GM19099 (cell line): ENCODE results near the gene RNF223.

ENCODE experiments used
- POLR2A ChIP-seq: IDR thresholded peaks from 3 replicates; pipeline ENCODE4 v1.6.1; 2011; ENCODE audit warnings: low read depth; ENCODE audit not compliant: insufficient read length; ENCODE audit errors: extremely low read depth

Gene RNF223

DNA sequence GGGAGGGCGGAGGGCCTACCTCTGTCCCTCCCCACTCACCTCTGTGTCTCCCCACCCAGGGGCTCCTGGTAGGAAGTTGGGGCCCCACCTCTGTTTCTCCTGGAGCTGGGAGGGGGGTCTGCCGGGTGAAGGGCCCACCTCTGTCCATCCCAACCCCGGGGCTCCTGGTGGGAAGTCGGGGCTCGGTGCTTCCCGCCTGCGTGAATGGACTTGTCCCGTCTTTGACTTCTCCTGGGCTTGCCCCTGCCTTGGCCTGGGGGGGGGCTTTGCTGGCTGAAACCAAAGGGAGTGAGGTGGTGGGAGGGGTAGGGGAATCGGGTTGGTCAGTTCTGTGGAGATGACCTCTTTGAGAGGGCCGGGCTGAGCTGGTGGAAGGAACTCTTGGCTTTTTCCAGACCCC, 48.4 kb downstream of the RNF223 start:
- no peak for TF ChIP-seq POLR2A

DNA sequence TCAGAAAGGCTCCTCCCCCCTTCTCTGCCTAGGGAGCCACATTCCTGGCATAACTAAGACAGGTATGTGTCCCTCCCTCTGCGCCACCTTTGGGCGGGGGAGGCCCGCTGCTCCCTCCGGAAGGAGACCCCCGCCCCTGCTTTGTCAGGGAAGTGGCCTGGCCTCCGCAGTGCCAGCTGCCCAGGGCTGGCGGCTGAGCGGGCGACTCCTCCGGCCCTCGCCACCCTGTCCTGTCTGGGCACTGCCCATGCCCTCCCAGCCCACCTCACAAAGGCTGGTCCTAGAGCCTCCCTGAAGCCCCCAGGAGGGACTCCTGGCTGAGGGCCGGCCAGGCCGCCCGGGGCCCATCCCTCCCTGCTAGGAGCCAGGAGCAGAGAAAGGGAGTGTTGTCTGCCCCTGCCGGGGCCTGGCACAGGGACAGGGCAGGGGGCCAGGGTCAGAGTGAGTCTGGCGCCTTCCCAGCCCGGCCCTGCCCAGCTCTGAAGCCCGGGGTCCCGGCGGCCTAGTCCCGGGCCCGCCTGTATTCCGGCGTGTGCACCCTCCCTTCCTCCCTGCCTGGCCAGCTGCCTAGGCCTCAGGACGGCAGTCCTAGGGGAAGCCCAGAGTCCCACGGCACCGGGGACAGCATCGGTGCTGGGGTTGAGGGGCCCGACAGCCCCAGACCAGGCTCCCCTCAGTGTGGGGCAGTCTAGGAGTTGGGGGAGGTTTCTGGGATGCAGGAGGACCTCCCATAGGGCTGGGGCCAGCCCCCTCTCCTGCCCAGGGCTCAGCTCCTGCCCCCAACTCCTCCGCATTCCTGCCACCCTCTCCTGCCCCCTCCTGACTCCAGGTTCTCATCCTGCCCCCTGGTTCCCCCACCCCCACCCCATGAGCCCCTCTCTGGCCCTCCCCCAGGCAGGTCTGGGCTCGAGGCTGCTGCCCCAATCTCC, 49.1 kb downstream of the RNF223 start:
- no peak for TF ChIP-seq POLR2A

DNA sequence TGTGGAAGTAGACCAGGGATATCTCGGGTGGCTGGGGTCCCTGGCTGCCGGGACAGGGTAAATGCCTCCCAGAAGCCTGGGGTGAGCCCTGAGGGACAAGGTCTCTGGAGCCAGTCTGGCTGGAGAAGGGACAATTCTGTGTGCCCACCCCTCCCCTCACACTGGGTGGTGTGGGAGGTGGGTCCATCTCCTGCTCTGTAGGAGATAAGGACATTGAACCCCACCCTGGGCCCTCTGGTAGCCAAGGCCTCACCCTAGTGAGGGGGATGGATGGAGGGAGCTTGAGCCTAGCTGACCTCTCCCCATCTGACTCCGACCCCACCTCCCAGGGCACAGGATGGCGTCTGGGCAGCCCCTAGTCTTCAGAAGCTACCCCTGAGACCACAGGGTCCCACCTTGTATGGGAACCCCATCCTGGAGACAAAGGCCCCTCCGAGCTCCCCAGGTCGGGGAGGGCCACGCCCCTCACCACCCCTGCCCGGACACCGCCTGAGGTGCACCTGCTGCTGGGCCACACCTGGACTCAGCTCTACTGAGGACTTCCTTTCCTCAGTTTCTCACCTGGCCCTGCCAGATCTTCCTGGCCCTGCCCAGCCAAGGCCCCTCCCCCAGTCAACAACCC, 49.8 kb downstream of the RNF223 start:
- no peak for TF ChIP-seq POLR2A

DNA sequence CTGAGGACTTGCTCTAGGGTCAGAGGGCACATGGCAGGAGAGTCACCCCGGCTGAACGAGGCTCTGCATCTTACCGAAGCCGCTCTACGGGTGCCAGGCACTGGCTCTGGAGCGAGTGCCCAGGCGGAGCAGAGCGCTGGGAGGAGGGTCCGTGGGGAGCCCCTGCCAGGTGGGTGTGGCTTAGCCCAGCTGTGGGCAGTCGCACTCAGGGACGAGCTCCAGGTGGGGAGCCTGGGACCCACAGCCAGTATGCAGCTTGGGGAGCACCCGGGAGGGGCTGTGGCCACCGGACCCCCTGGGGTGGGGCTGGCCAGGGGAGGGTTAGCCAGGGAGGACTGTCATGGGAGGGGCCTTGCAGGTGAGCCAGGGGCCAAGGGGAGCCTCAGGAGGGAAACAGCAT, 50.4 kb downstream of the RNF223 start:
- TF ChIP-seq POLR2A = no peak

DNA sequence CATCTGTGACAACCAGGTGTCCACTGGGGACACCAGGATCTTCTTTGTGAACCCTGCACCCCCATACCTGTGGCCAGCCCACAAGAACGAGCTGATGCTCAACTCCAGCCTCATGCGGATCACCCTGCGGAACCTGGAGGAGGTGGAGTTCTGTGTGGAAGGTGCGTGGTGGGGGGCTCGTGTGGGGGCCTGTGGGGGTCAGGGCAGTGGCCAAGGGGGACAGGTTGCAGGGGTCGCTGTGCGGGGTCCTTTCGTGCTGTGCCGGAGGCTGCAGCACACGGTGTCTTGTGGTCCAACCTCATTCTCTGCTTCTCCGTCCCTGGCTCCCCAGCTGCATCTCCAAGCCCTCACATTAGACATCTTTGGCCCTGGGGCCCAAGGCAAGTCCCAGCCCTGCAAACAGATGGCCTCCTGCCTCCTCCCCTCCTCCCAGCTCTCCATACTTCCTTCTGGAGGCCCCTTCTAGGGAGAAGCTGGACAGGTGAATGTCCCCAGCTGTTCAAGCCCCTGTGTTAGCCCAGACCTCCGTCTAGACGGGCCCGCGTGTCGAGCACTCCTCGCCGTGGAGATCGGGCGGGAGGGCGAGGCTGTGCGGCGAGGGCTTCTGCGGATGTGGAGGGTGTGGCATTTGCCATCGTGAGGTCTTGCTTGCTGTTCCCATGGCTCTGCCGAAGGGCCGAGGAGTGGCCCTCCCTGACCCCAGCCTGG, 51.6 kb downstream of the RNF223 start:
- TF ChIP-seq POLR2A = no peak

DNA sequence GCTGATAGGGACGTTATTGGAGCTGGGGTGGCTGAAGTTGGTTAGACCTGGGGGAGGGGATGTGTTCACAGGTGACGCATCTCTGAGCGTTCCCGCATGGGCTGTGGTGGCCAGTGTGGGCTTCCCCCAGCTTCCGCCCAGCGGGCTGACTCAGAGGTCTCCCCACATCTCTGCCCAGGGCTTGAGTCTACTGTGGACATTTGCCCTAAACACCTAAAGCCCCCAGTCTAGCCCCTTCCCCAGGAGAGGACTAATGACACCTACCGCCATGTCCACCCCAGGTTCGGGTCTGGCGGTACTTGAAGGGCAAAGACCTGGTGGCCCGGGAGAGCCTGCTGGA, 52.2 kb downstream of the RNF223 start:
- TF ChIP-seq POLR2A = no peak

DNA sequence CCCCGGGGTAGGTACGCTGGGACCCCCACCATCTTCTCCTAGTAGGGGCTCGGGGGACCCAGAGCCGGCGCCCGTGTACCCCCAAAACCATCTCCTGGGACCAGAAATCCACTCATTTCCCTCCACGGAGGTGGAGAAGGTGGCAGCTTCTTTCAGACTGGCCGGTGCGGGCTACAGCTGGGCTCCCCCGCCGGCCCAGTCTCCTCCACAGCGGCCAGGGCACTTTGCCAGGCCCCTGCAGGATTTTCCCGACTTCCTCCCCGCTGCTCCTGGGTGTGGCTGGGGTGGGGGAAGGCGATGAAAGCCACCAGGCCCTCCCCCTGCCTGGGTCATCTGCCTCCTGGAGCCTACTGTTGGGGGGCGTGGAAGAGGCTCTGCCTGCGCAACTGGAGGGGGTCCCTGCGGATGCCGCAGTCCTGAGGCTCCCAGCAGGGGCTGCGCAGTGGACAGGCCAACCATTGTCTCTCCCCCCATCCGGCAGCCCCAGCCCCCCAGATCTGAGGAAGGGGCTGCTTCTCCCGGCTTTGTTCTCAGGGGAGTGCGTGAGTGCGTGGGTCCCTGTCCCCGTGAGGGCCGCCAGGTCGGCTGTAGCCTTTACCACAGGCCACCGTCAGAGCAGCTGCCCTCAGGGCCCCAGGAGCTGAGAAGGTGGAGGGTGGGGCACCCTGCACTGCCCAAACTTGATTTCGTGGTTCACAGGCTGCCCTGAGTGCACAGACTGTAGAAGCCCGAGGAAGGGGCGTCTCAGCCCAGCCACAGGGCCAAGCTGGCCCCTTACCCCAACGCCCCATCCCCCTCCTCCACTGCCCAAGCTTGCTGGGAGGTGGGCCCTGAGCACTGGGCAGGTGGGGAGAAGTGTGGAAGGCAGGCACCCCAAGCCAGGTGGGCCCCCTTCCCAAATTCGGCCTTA, 52.8 kb downstream of the RNF223 start:
- no peak for TF ChIP-seq POLR2A
